Lung (tissue), 12 donors: ENCODE measurements around the gene APOL3. TPM values are rescaled to one million over a fixed set of nuclear protein-coding genes. Genes with fewer than 3 reads are reported as not detected.

Source experiments
- ATAC-seq: fragments of 200-7000 bp; cut with Tn5 transposase; one replicate; pipeline ENCODE4 v1.9.1; 2020; ENCODE audit warnings: moderate number of reproducible peaks; ENCODE audit not compliant: insufficient read depth, low FRiP score
- DNase-seq, 3 donors: peaks; one replicate each; pipeline ENCODE4 v3.0.0-alpha.2; 2013 to 2017
- H3K27ac ChIP-seq, 2 donors: one replicate each; pipeline ENCODE4 v1.5.1; 2013; ENCODE audit warnings: mild to moderate bottlenecking in 2 of 2, moderate library complexity in 2 of 2, control low read depth in 1 of 2, inconsistent platforms in 1 of 2, low read depth in 1 of 2, low read length in 1 of 2
- H3K27me3 ChIP-seq, 3 donors: one replicate each; pipeline ENCODE4 v1.5.1; 2013; ENCODE audit warnings: low read length in 2 of 3; ENCODE audit not compliant: control insufficient read depth in 3 of 3, insufficient read depth in 3 of 3
- H3K36me3 ChIP-seq, 4 donors: one replicate each; pipeline ENCODE4 v1.5.1; 2013; ENCODE audit warnings: low read length in 4 of 4, mild to moderate bottlenecking in 1 of 4, moderate library complexity in 1 of 4; ENCODE audit not compliant: control insufficient read depth in 4 of 4, insufficient read depth in 4 of 4
- H3K4me1 ChIP-seq, 5 donors: one replicate each; pipeline ENCODE4 v1.5.1; 2013; ENCODE audit warnings: low read length in 5 of 5, mild to moderate bottlenecking in 2 of 5, moderate library complexity in 1 of 5; ENCODE audit not compliant: control insufficient read depth in 5 of 5, insufficient read depth in 5 of 5
- H3K4me3 ChIP-seq: one replicate; pipeline ENCODE4 v1.5.1; 2013; ENCODE audit warnings: mild to moderate bottlenecking, control low read depth, moderate library complexity
- H3K9ac ChIP-seq, 2 donors: one replicate each; pipeline ENCODE4 v1.5.1; 2013; ENCODE audit warnings: low read length in 2 of 2, control low read depth in 1 of 2; ENCODE audit not compliant: insufficient read depth in 1 of 2
- H3K9me3 ChIP-seq, 4 donors: one replicate each; pipeline ENCODE4 v1.5.1; 2013; ENCODE audit warnings: low read length in 3 of 4, mild to moderate bottlenecking in 1 of 4, moderate library complexity in 1 of 4; ENCODE audit not compliant: control insufficient read depth in 4 of 4, insufficient read depth in 3 of 4
- CTCF ChIP-seq: IDR thresholded peaks from 2 replicates; pipeline ENCODE4 v1.5.1; 2012; ENCODE audit warnings: mild to moderate bottlenecking; ENCODE audit errors: control extremely low read depth, extremely low read depth
- WGBS, 2 donors: extraction: QIAGEN DNeasy Blood & Tissue Kit; methylation state at CpG; one replicate each; pipeline ENCODE4 v1.1.7; 2013; 5-methylcytosine and 5-hydroxymethylcytosine counted together
- polyA plus RNA-seq, 2 donors: library from polyadenylated mRNA; stranded (reverse); fragments of 200-250 nt; gene quantifications; one replicate each; pipeline ENCODE4 v1.2.1, GENCODE V29; 2013
- total RNA-seq, 2 donors: library from RNA; depleted of rRNA in 1 of 2; stranded (reverse); fragments of >200 nt in 1 of 2; gene quantifications; one replicate each; pipeline ENCODE4 v1.2.1, GENCODE V29; 2014 to 2021
- donor health status: control.
- donor health status: control.
- donor health status: Bipolar disorder and iron deficiency.
- donor health status: healthy.
- donor health status: DM: yes; HTN: yes; CAD: no.

APOL3 gene
- total and polyA plus RNA-seq, 4 donors = 26.2 to 50.9 (median 44.7) TPM

- Histone ChIP-seq H3K9ac (no peak overlapping the region), H3K4me3 (no peak overlapping the region), H3K9me3 (no peaks in the 10 kb centered on the region), H3K36me3 (no peaks in the 10 kb centered on the region), H3K27me3 (no peaks in the 10 kb centered on the region), H3K27ac (no peak overlapping the region), H3K4me1 (no peaks in the 10 kb centered on the region)
- DNase-seq (no peak), ATAC-seq (no peak)
- 48 to 55% methylated on average over 3 of the region's 3 CpGs for WGBS, 2 donors
- no peak for TF ChIP-seq CTCF
These were observed 11.4 kb upstream of the APOL3 start for GRCh38 chr22:36171941-36172340.

- Histone ChIP-seq H3K4me3 (no peak overlapping the region), H3K36me3 (no peaks in the 10 kb centered on the region), H3K27ac (no peak overlapping the region), H3K27me3 (no peaks in the 10 kb centered on the region), H3K4me1 (peaks cover 0 to 10% (median 2%) of the 10 kb centered on the region in 5 donors), H3K9ac (no peak overlapping the region), H3K9me3 (no peaks in the 10 kb centered on the region)
- DNase-seq (no peak), ATAC-seq (no peak)
- WGBS, 2 donors = 63 to 65% methylated on average over 10 of the region's 10 CpGs
- TF ChIP-seq CTCF = no peak
These were observed 6.1 kb upstream of the APOL3 start for GRCh38 chr22:36166518-36167220.

GRCh38 chr22:36166086-36166485 is 5.5 kb upstream of the APOL3 start:
- Histone ChIP-seq H3K27me3 (no peaks in the 10 kb centered on the region), H3K4me3 (no peak overlapping the region), H3K9ac (no peak overlapping the region), H3K27ac (no peak overlapping the region), H3K4me1 (peaks cover 0 to 10% (median 2%) of the 10 kb centered on the region in 5 donors), H3K36me3 (no peaks in the 10 kb centered on the region), H3K9me3 (no peaks in the 10 kb centered on the region)
- no peak for TF ChIP-seq CTCF
- DNase-seq (no peak), ATAC-seq (no peak)
- 95 to 98% methylated on average over 3 of the region's 3 CpGs for WGBS, 2 donors

GRCh38 chr22:36165141-36165540 is 4.6 kb upstream of the APOL3 start:
- Histone ChIP-seq H3K27ac (no peak overlapping the region), H3K4me1 (peaks cover 0 to 18% (median 9%) of the 10 kb centered on the region in 5 donors), H3K9me3 (no peaks in the 10 kb centered on the region), H3K9ac (no peak overlapping the region), H3K27me3 (no peaks in the 10 kb centered on the region), H3K36me3 (no peaks in the 10 kb centered on the region), H3K4me3 (no peak overlapping the region)
- ATAC-seq = no peak
- WGBS, 2 donors = 71 to 85% methylated on average over 2 of the region's 2 CpGs
- DNase-seq = peak in 2 of 3 donors; percentile 39 to 67
- TF ChIP-seq CTCF = no peak
